HEK293 (cell line): ENCODE results near the gene ZNF19.

ENCODE experiments used
- GLI4 ChIP-seq: fragments of 450-650 bp; formaldehyde crosslinking; IDR thresholded peaks from 2 replicates; pipeline ENCODE4 v1.5.1; 2016; ENCODE audit warnings: missing biosample characterization, missing genetic modification characterization
- ZBTB48 ChIP-seq: fragments of 450-650 bp; formaldehyde crosslinking; IDR thresholded peaks from 2 replicates; pipeline ENCODE4 v1.5.1; 2016; ENCODE audit warnings: missing biosample characterization, missing genetic modification characterization
- ZFP69B ChIP-seq: fragments of 450-650 bp; formaldehyde crosslinking; IDR thresholded peaks from 2 replicates; pipeline ENCODE4 v1.5.1; 2016; ENCODE audit warnings: missing biosample characterization, missing genetic modification characterization
- ZNF184 ChIP-seq: fragments of 450-650 bp; IDR thresholded peaks from 2 replicates; pipeline ENCODE4 v1.5.1; 2018; ENCODE audit warnings: missing biosample characterization, mild to moderate bottlenecking, missing genetic modification characterization
- ZNF416 ChIP-seq: fragments of 450-650 bp; formaldehyde crosslinking; IDR thresholded peaks from 2 replicates; pipeline ENCODE4 v1.5.1; 2016; ENCODE audit warnings: missing biosample characterization, missing genetic modification characterization
- TF ChIP-seq, protein P1 (sequence below): fragments of 450-650 bp; formaldehyde crosslinking; IDR thresholded peaks from 2 replicates; pipeline ENCODE4 v1.5.1; 2016; ENCODE audit warnings: missing biosample characterization, missing genetic modification characterization

DNA sequence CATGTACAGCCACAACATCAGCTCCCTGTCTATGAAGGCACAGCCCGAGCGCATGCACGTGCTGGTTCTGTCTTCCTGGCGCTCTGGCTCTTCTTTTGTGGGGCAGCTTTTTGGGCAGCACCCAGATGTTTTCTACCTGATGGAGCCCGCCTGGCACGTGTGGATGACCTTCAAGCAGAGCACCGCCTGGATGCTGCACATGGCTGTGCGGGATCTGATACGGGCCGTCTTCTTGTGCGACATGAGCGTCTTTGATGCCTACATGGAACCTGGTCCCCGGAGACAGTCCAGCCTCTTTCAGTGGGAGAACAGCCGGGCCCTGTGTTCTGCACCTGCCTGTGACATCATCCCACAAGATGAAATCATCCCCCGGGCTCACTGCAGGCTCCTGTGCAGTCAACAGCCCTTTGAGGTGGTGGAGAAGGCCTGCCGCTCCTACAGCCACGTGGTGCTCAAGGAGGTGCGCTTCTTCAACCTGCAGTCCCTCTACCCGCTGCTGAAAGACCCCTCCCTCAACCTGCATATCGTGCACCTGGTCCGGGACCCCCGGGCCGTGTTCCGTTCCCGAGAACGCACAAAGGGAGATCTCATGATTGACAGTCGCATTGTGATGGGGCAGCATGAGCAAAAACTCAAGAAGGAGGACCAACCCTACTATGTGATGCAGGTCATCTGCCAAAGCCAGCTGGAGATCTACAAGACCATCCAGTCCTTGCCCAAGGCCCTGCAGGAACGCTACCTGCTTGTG is 47.8 kb upstream of the ZNF19 start:
- TF ChIP-seq GLI4 (no peak), ZFP69B (no peak), ZNF416 (tag by site-specific recombination) (no peak), ZBTB48 (tag by site-specific recombination) (no peak), ZNF184 (tag by site-specific recombination) (no peak)
- TF ChIP-seq, protein P1, sequence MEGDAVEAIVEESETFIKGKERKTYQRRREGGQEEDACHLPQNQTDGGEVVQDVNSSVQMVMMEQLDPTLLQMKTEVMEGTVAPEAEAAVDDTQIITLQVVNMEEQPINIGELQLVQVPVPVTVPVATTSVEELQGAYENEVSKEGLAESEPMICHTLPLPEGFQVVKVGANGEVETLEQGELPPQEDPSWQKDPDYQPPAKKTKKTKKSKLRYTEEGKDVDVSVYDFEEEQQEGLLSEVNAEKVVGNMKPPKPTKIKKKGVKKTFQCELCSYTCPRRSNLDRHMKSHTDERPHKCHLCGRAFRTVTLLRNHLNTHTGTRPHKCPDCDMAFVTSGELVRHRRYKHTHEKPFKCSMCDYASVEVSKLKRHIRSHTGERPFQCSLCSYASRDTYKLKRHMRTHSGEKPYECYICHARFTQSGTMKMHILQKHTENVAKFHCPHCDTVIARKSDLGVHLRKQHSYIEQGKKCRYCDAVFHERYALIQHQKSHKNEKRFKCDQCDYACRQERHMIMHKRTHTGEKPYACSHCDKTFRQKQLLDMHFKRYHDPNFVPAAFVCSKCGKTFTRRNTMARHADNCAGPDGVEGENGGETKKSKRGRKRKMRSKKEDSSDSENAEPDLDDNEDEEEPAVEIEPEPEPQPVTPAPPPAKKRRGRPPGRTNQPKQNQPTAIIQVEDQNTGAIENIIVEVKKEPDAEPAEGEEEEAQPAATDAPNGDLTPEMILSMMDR (tag by site-specific recombination): no peak
